Activated naive CD8-positive, alpha-beta T cell treated with anti-CD3 and anti-CD28 coated beads, Interleukin-2, amount 50 U/mL, for 24 hours (primary cell): ENCODE measurements around the gene CNTN5.

ENCODE experiments used
- ATAC-seq: fragments of 150-1000 bp; cut with Tn5 transposase; one replicate; pipeline ENCODE4 v1.10.0; 2021
- DNase-seq: peaks from one replicate; pipeline ENCODE4 v3.0.0; 2021
- H3K27ac Mint-ChIP-seq: one replicate; pipeline ENCODE4 v1.8.0; 2021; ENCODE audit warnings: mild to moderate bottlenecking, mixed read lengths
- H3K27me3 Mint-ChIP-seq: one replicate; pipeline ENCODE4 v1.8.0; 2021; ENCODE audit warnings: mixed read lengths
- H3K36me3 Mint-ChIP-seq: one replicate; pipeline ENCODE4 v1.8.0; 2021; ENCODE audit warnings: low read depth, mixed read lengths
- H3K4me1 Mint-ChIP-seq: one replicate; pipeline ENCODE4 v1.8.0; 2021; ENCODE audit warnings: mixed read lengths
- H3K4me3 Mint-ChIP-seq: one replicate; pipeline ENCODE4 v1.8.0; 2021; ENCODE audit warnings: mild to moderate bottlenecking, moderate library complexity, mixed read lengths
- H3K9me3 Mint-ChIP-seq: one replicate; pipeline ENCODE4 v1.8.0; 2021; ENCODE audit warnings: mixed read lengths

Gene CNTN5

DNA sequence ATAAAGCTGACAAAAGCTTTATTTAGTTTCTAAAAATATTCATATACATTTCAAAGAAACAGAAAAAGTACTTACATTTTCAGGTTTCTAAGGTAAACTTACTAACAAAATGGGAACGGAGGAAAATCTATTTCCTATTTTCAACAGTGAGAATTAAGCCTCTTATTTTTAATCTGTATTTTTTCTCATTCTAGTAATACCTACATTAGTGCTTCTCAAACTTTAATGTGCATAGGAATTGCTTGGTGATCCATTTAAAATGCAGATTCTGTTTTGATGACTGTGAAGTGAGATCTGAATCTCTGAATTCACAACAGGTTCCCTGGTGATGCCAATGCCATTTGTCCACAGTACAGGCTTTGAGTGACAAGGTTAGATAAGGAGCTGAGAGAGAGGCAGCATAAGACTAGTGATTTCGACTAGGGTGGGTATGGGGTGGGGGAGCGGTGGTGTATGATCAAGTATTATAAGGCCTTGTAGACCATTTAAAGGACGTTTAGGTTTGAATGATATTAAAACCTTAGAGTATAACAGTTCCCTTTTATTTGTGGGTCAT lies 402.8 kb downstream of the CNTN5 start:
- no peak overlapping the region for H3K4me3 Mint-ChIP-seq
- no peaks in the 10 kb centered on the region for H3K4me1 Mint-ChIP-seq
- ATAC-seq (no peak), DNase-seq (no peak)
- peaks cover 7% of the 10 kb centered on the region for H3K9me3 Mint-ChIP-seq
- no peaks in the 10 kb centered on the region for H3K36me3 Mint-ChIP-seq
- no peaks in the 10 kb centered on the region for H3K27me3 Mint-ChIP-seq
- H3K27ac Mint-ChIP-seq: no peak overlapping the region

DNA sequence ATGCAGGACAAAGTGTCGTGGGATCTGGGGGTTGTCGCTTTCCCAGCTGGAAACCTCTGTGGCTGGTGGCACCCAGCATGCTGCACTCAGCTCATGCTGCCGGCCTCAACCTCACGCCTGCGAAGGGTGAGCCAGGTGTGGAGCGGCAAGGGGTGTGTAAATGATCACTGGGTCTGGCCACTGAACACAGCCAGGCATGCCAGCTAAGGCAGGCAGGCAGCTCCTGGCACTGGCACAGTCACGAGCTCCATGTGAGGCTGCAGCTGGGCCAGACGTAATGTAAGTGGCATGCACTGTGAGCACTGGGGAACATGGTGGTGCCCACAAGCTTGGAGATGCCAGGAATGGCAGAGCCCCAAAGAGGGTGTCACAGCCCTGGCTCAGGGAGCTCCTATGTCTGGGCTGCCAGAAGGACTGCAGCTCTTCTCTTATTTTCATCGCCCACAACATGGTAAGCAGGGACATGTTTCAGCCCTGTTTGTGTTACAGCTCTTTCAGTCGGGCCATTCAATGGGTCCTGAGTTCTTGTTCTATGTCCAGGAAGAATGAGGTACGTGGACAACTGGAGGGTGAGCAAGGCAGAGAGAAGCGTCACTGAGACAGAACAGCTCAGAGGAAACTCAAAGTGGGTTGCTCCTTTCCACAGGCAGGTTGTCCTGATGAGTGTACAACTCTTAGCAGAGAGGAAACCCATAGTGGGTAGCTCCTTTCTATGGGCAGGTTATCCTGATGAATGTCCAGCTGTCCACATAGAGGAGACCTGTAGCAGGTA lies 403.8 kb downstream of the CNTN5 start:
- Mint-ChIP-seq H3K27ac (no peak overlapping the region), H3K4me3 (no peak overlapping the region), H3K9me3 (peaks cover 7% of the 10 kb centered on the region), H3K4me1 (no peaks in the 10 kb centered on the region), H3K36me3 (no peaks in the 10 kb centered on the region), H3K27me3 (no peaks in the 10 kb centered on the region)
- no peak for ATAC-seq
- no peak for DNase-seq

DNA sequence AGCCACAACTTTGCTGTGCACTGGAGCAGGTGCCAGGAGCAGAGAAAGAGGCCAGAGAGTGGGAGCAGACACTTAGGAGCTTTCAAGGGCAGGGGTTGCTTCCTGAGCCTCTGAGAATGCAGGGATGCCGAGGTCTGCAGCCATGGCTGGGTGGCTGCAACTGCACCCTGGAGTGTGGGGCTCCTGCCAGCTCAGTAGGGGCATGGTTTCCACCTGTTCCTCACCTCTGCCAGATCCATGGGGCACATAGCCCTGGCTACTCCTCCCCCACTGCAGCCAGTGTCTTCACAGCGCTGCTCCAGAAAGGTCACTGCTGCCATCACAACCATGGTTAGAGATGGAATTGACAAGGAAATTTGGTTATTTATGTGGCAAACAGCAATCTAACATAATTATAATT lies 404.8 kb downstream of the CNTN5 start:
- ATAC-seq (no peak), DNase-seq (no peak)
- no peak overlapping the region for H3K4me3 Mint-ChIP-seq
- no peaks in the 10 kb centered on the region for H3K4me1 Mint-ChIP-seq
- H3K27me3 Mint-ChIP-seq: no peaks in the 10 kb centered on the region
- H3K36me3 Mint-ChIP-seq: no peaks in the 10 kb centered on the region
- H3K9me3 Mint-ChIP-seq: peaks cover 7% of the 10 kb centered on the region
- H3K27ac Mint-ChIP-seq: no peak overlapping the region

DNA sequence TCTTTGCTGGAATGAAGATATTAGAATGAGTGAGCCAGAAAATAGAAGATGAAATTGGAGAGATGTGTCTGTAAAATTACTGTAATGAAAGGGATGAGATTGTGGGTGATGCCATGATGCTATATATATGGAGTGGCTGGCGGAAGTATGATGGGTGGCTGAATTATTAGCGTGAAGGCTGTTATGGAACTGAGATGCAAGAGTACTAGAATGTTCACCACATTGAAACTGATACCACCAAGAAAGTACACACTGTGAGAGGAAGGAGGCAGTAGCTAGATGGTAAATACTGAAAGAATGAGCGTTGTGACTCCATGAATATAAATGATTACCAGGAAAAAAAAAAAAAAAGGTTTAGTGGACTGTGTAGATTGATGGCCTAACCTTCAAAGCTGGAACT lies 411.9 kb downstream of the CNTN5 start:
- ATAC-seq: no peak
- H3K4me3 Mint-ChIP-seq: no peak overlapping the region
- H3K27me3 Mint-ChIP-seq: no peaks in the 10 kb centered on the region

DNA sequence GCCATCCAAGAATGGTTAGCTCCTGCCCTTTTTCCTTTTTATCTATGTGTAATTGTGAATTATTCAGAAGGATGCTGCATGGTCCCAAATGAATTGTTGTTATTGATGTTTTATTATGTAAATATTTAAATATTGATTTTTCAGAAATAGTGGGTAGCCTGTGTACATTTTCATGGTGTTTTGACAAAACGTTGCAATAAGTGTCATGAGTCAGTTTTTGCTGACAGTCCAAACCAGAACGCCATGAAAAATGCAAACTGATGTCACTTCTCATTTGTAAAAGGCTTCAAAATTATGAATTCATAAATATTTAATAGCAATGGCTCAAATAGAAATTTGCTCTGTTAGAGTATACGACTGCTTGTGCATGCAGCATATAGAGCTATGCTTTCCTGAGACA lies 422.5 kb downstream of the CNTN5 start:
- Mint-ChIP-seq H3K27ac (no peak overlapping the region), H3K36me3 (no peaks in the 10 kb centered on the region), H3K9me3 (peaks cover 7% of the 10 kb centered on the region), H3K4me3 (no peak overlapping the region), H3K4me1 (no peaks in the 10 kb centered on the region), H3K27me3 (no peaks in the 10 kb centered on the region)
- ATAC-seq (no peak), DNase-seq (no peak)

More for the DNA sequence above, 411.9 kb downstream of the CNTN5 start:
- H3K36me3 Mint-ChIP-seq: no peaks in the 10 kb centered on the region
- peaks cover 9% of the 10 kb centered on the region for H3K9me3 Mint-ChIP-seq
- H3K27ac Mint-ChIP-seq: no peak overlapping the region
- H3K4me1 Mint-ChIP-seq: no peaks in the 10 kb centered on the region
- no peak for DNase-seq

DNA sequence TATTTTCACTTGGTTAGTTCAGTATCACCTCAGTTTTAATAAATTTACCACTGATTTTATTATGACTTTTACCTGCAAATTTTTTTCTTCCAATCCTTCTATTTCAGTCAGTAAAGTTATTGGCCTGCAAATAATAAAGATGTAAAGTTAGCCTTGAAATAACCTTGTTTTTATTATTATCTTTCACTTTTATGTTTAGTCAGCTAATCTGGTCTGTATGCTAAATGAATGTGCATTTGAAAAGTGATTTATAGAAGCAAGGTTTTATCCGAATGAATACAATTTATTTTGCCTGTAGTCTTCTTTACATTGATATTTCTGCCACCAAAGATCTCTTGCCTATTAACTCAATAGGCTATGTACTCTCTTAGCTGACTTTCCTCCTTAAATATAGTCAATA lies 425.7 kb downstream of the CNTN5 start:
- DNase-seq (no peak), ATAC-seq (no peak)
- Mint-ChIP-seq H3K9me3 (peaks cover 7% of the 10 kb centered on the region), H3K27me3 (no peaks in the 10 kb centered on the region), H3K4me3 (no peak overlapping the region), H3K4me1 (no peaks in the 10 kb centered on the region), H3K36me3 (no peaks in the 10 kb centered on the region), H3K27ac (no peak overlapping the region)

DNA sequence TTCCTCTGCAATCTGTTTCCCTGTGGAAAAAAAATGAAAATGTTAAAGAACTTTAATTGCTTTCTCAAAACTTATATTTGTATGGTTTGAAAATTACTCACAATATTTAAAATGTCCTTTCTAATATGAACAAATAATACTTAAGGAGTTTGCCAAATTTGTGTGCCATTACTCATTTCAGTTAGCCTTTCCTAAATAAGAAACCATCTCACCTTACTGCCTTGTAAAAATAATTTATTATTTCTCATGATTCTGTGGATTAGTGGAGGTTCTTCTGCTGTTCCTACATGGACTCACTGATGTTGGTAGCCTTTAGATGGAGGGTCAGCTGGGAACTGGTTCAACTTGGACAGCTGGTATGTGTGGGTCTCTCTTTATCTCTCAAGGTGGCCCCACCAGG lies 428.6 kb downstream of the CNTN5 start:
- DNase-seq (no peak), ATAC-seq (no peak)
- no peaks in the 10 kb centered on the region for H3K9me3 Mint-ChIP-seq
- H3K27ac Mint-ChIP-seq: no peak overlapping the region
- no peaks in the 10 kb centered on the region for H3K36me3 Mint-ChIP-seq
- H3K27me3 Mint-ChIP-seq: no peaks in the 10 kb centered on the region
- no peak overlapping the region for H3K4me3 Mint-ChIP-seq
- H3K4me1 Mint-ChIP-seq: no peaks in the 10 kb centered on the region

DNA sequence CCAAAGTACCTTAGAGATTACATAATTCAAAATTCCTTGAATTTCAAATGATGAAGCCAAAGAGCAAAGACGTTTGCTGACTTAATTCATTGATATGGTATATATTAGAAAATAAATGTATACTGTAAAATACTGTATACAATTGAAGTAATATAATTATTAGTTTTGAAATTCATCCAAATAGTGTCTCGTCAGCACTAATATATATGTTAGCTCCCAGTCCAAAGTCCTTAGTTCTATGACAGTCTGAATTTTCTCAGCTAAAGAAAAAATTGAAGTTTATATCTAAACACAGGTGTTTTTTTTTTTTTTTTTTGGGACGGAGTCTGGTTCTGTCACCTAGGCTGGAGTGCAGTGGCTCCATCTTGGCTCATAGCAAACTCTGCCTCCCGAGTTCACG lies 431.3 kb downstream of the CNTN5 start:
- H3K27ac Mint-ChIP-seq: no peak overlapping the region
- no peaks in the 10 kb centered on the region for H3K9me3 Mint-ChIP-seq
- H3K27me3 Mint-ChIP-seq: no peaks in the 10 kb centered on the region
- no peaks in the 10 kb centered on the region for H3K4me1 Mint-ChIP-seq
- no peak for DNase-seq
- no peak overlapping the region for H3K4me3 Mint-ChIP-seq
- ATAC-seq: no peak
- no peaks in the 10 kb centered on the region for H3K36me3 Mint-ChIP-seq

DNA sequence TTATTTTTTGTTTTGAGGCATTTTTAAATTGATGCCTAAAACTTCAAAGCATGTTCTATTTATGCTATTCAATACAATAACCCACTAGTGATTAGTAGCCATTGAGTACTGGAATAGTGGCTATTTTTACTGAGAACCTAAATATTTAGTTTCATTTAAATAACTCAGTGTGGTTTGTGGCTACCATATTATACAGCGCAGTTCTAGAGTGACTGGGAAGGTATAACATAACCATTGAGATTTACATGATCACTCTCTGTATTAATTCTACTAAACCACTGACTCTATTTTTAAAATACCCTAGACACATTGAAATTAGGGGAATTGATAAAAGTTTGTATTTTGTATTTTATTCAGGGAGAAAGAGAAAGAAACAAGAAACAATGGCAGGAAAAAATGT lies 441.2 kb downstream of the CNTN5 start:
- H3K4me1 Mint-ChIP-seq: no peaks in the 10 kb centered on the region
- no peak overlapping the region for H3K27ac Mint-ChIP-seq
- peaks cover 13% of the 10 kb centered on the region for H3K9me3 Mint-ChIP-seq
- no peak for ATAC-seq
- no peak overlapping the region for H3K4me3 Mint-ChIP-seq
- no peak for DNase-seq
- no peaks in the 10 kb centered on the region for H3K36me3 Mint-ChIP-seq
- H3K27me3 Mint-ChIP-seq: no peaks in the 10 kb centered on the region

DNA sequence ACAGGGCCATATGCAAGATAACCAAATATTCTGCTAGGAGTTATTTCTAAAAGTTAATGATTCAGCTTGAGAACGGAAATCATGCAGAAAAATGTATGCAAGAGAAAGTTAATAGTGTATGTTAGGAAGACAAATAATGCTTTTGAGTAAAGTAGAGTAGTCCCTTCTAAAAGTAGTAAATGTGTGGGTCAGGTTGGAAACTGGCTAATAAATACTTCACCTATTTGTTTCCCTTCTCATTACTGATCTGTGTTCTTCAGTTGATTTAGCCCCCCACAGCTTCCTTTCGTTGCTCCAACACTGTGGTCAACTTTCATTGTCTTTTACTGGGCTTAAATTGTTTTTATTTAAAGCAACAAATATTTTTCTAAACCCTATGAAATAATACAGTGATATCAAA lies 444.2 kb downstream of the CNTN5 start:
- no peaks in the 10 kb centered on the region for H3K27me3 Mint-ChIP-seq
- no peaks in the 10 kb centered on the region for H3K36me3 Mint-ChIP-seq
- no peak for ATAC-seq
- H3K4me1 Mint-ChIP-seq: no peaks in the 10 kb centered on the region
- peaks cover 4% of the 10 kb centered on the region for H3K9me3 Mint-ChIP-seq
- no peak overlapping the region for H3K27ac Mint-ChIP-seq
- no peak for DNase-seq
- H3K4me3 Mint-ChIP-seq: no peak overlapping the region

DNA sequence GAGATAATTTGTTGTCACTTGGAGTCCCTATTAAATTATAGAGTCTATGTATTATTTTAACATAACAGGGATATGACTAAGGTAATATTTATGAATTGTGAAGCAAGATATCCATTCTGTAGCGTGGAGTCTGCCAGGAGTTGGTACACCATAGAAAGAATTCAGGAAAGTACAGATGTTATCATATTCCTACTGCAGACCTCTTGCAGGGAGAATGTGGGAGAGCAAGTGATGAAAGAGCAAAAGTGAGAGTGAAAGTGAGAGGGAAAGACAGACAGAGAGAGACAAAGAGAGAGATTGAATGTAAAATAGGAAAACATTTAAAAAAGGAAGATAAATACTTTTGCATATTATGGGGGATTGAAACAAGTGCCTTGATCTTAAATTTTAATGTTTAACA lies 468.8 kb downstream of the CNTN5 start:
- H3K36me3 Mint-ChIP-seq: no peaks in the 10 kb centered on the region
- DNase-seq (no peak), ATAC-seq (no peak)
- H3K9me3 Mint-ChIP-seq: peaks cover 7% of the 10 kb centered on the region
- H3K27ac Mint-ChIP-seq: no peak overlapping the region
- H3K27me3 Mint-ChIP-seq: no peaks in the 10 kb centered on the region
- no peak overlapping the region for H3K4me3 Mint-ChIP-seq
- no peaks in the 10 kb centered on the region for H3K4me1 Mint-ChIP-seq

DNA sequence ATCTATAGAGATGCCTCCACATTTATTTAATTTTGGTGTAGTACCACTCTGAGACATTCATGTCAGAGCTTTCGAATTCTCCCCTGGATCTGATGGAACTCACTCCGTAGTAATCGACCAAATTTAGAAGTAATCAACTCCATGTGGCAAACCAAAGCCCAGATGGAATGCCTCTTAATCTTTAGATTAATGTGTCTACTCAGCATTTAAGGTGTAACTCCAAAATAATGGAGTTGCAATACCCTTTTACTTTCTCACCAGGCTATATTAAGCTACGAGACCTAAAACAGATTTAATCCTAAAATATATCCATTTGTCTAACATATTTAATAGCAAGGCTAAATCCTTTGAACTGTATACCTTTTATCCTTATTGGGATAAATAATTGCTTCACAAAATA lies 473.3 kb downstream of the CNTN5 start:
- no peaks in the 10 kb centered on the region for H3K36me3 Mint-ChIP-seq

DNA sequence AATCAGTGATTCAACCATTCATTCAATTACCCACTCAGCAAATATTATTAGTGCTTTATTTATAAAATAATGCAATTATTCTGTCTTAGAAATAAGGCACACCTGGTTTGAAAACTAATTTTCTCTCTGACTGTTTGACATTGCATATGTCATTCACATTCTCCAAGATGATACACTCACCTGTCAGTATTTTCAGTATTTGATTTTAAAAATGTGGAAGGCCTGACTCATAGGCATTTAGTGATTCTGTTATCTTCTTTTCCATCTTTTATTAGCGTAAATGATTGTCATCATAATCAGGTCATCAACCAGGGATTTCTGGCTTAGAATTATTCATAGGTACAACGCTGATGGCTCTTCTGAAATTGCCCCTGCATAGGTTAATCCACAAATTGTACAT lies 480.9 kb downstream of the CNTN5 start:
- Mint-ChIP-seq H3K9me3 (peaks cover 8% of the 10 kb centered on the region), H3K4me1 (no peaks in the 10 kb centered on the region), H3K4me3 (no peak overlapping the region), H3K27me3 (no peaks in the 10 kb centered on the region), H3K27ac (no peak overlapping the region), H3K36me3 (no peaks in the 10 kb centered on the region)
- DNase-seq (no peak), ATAC-seq (no peak)

More for the DNA sequence above, 473.3 kb downstream of the CNTN5 start:
- Mint-ChIP-seq H3K9me3 (peaks cover 16% of the 10 kb centered on the region), H3K4me1 (no peaks in the 10 kb centered on the region), H3K4me3 (no peak overlapping the region), H3K27me3 (no peaks in the 10 kb centered on the region), H3K27ac (no peak overlapping the region)
- ATAC-seq (no peak), DNase-seq (no peak)

DNA sequence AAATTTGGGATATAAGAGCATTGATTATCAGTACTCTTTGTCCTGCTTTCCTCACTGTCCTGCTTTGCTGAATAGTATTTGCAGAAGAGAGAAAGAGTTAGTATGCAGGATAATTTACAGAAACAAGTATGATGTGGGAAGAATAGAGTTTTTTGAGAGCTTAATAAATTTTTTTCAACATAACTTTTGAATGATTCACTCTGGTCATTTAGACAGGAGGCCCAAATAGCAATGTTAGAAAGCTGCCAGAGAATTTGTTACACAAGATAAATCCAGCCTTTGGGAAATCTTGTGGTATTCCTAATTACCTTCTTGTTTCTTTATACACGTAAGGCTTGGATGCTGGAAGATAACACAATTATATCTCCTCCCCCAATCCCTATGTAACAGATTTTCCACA lies 484.6 kb downstream of the CNTN5 start:
- no peak overlapping the region for H3K4me3 Mint-ChIP-seq
- peaks cover 4% of the 10 kb centered on the region for H3K9me3 Mint-ChIP-seq
- H3K4me1 Mint-ChIP-seq: no peaks in the 10 kb centered on the region
- DNase-seq: no peak
- no peaks in the 10 kb centered on the region for H3K36me3 Mint-ChIP-seq
- no peak for ATAC-seq
- H3K27ac Mint-ChIP-seq: no peak overlapping the region
- H3K27me3 Mint-ChIP-seq: no peaks in the 10 kb centered on the region

DNA sequence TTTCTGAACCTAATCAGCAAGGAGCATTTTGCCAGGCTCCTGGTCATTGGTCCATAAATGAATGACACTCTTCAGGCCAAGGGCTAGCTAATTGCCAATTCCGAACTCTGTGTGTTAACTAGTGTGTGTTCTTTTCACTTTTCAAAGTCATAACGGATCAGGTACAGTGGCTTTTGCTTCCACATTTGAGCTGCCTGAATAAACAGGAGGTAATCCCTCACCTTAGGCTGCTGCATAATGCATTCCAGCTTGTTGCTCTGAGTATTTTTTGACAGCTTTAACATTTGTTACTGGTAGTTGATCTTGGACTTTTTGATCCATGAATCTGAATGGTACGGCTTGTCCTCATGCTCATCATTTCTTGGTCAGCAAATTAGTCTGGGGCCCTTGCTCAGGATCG lies 485.1 kb downstream of the CNTN5 start:
- H3K9me3 Mint-ChIP-seq: peaks cover 4% of the 10 kb centered on the region
- no peak for DNase-seq
- no peak for ATAC-seq
- H3K4me1 Mint-ChIP-seq: no peaks in the 10 kb centered on the region
- H3K27me3 Mint-ChIP-seq: no peaks in the 10 kb centered on the region
- H3K27ac Mint-ChIP-seq: no peak overlapping the region
- H3K36me3 Mint-ChIP-seq: no peaks in the 10 kb centered on the region
- H3K4me3 Mint-ChIP-seq: no peak overlapping the region

DNA sequence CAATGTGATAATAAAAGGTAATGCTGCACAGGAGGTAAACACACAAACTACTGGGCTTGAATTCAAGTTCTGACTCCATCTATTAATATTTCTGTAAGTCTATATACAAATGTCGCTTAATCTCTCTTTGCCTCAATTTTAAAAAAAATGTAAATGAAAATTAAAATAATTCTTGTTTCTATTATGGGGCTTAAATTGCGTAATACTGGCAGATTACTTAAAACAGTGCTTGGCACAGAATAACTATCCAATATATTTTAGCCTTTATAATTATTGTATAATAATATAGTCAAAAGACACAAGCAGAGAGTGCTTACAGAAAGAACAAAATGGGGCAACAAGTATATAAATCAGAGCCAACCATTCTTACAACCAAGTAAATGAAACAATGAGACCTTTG lies 489.1 kb downstream of the CNTN5 start:
- Mint-ChIP-seq H3K4me3 (no peak overlapping the region), H3K36me3 (no peaks in the 10 kb centered on the region), H3K27ac (no peak overlapping the region), H3K4me1 (no peaks in the 10 kb centered on the region), H3K9me3 (peaks cover 10% of the 10 kb centered on the region), H3K27me3 (no peaks in the 10 kb centered on the region)
- no peak for ATAC-seq
- DNase-seq: no peak
